ENCODE data around the gene ABLIM2. TPM values are rescaled to one million over a fixed set of nuclear protein-coding genes. Genes with fewer than 3 reads are reported as not detected.

ABLIM2 gene
- total RNA-seq, 2 donors from 2014 or later: 0.34 to 0.60 TPM

- Mint-ChIP-seq H3K9me3 (no peaks in the 10 kb centered on the region), H3K4me3 (no peak overlapping the region), H3K27ac (no peak overlapping the region), H3K27me3 (ENCODE audit: low read depth) (peaks cover 7% of the 10 kb centered on the region), H3K36me3 (ENCODE audit: insufficient read depth in 2 of 2) (no peaks in the 10 kb centered on the region), H3K4me1 (ENCODE audit: low read depth) (peaks cover 9% of the 10 kb centered on the region)
- ATAC-seq (replicated peaks in 1 of 2) (no peak), DNase-seq (no peak)
These were observed 119.8 kb downstream of the ABLIM2 start for GRCh38 chr4:8038719-8039251.

GRCh38 chr4:8038083-8038482 lies 120.5 kb downstream of the ABLIM2 start:
- H3K27ac Mint-ChIP-seq: no peak overlapping the region
- no peak for ATAC-seq (replicated peaks in 1 of 2)
- H3K4me3 Mint-ChIP-seq: no peak overlapping the region
- no peak for DNase-seq
- H3K36me3 Mint-ChIP-seq (ENCODE audit: insufficient read depth in 2 of 2): no peaks in the 10 kb centered on the region
- peaks cover 9% of the 10 kb centered on the region for H3K4me1 Mint-ChIP-seq (ENCODE audit: low read depth)
- no peaks in the 10 kb centered on the region for H3K9me3 Mint-ChIP-seq
- peaks cover 7% of the 10 kb centered on the region for H3K27me3 Mint-ChIP-seq (ENCODE audit: low read depth)

- H3K9me3 Mint-ChIP-seq: no peaks in the 10 kb centered on the region
- H3K4me1 Mint-ChIP-seq (ENCODE audit: low read depth): peaks cover 9% of the 10 kb centered on the region
- peaks cover 7% of the 10 kb centered on the region for H3K27me3 Mint-ChIP-seq (ENCODE audit: low read depth)
- DNase-seq: no peak
- H3K27ac Mint-ChIP-seq: no peak overlapping the region
- no peak for ATAC-seq (replicated peaks in 1 of 2)
- H3K36me3 Mint-ChIP-seq (ENCODE audit: insufficient read depth in 2 of 2): no peaks in the 10 kb centered on the region
- no peak overlapping the region for H3K4me3 Mint-ChIP-seq
These were observed 121.4 kb downstream of the ABLIM2 start for GRCh38 chr4:8037150-8037769.

GRCh38 chr4:8035371-8035780 lies 123.2 kb downstream of the ABLIM2 start:
- no peaks in the 10 kb centered on the region for H3K36me3 Mint-ChIP-seq (ENCODE audit: insufficient read depth in 2 of 2)
- no peak for ATAC-seq (replicated peaks in 1 of 2)

GRCh38 chr4:8033829-8034528 lies 124.6 kb downstream of the ABLIM2 start:
- no peak overlapping the region for H3K4me3 Mint-ChIP-seq
- ATAC-seq (replicated peaks in 1 of 2): no peak
- no peaks in the 10 kb centered on the region for H3K9me3 Mint-ChIP-seq
- DNase-seq: no peak
- peaks cover 9% of the 10 kb centered on the region for H3K4me1 Mint-ChIP-seq (ENCODE audit: low read depth)
- no peaks in the 10 kb centered on the region for H3K36me3 Mint-ChIP-seq (ENCODE audit: insufficient read depth in 2 of 2)
- H3K27ac Mint-ChIP-seq: no peak overlapping the region
- H3K27me3 Mint-ChIP-seq (ENCODE audit: low read depth): peaks cover under 1% of the 10 kb centered on the region

More at GRCh38 chr4:8035371-8035780, 123.2 kb downstream of the ABLIM2 start:
- Mint-ChIP-seq H3K9me3 (no peaks in the 10 kb centered on the region), H3K4me1 (ENCODE audit: low read depth) (peaks cover 9% of the 10 kb centered on the region), H3K27me3 (ENCODE audit: low read depth) (peaks cover 7% of the 10 kb centered on the region), H3K27ac (no peak overlapping the region), H3K4me3 (no peak overlapping the region)
- no peak for DNase-seq

- Mint-ChIP-seq H3K4me3 (no peak overlapping the region), H3K4me1 (ENCODE audit: low read depth) (peaks cover 9% of the 10 kb centered on the region), H3K27me3 (ENCODE audit: low read depth) (no peaks in the 10 kb centered on the region), H3K27ac (no peak overlapping the region), H3K9me3 (no peaks in the 10 kb centered on the region), H3K36me3 (ENCODE audit: insufficient read depth in 2 of 2) (no peaks in the 10 kb centered on the region)
- DNase-seq (no peak), ATAC-seq (replicated peaks in 1 of 2) (no peak)
These were observed 125.4 kb downstream of the ABLIM2 start for GRCh38 chr4:8033067-8033755.

GRCh38 chr4:8032381-8032780 lies 126.2 kb downstream of the ABLIM2 start:
- Mint-ChIP-seq H3K27me3 (ENCODE audit: low read depth) (no peaks in the 10 kb centered on the region), H3K27ac (no peak overlapping the region), H3K4me3 (no peak overlapping the region), H3K9me3 (no peaks in the 10 kb centered on the region), H3K36me3 (ENCODE audit: insufficient read depth in 2 of 2) (no peaks in the 10 kb centered on the region), H3K4me1 (ENCODE audit: low read depth) (peaks cover 9% of the 10 kb centered on the region)
- DNase-seq (no peak), ATAC-seq (replicated peaks in 1 of 2) (no peak)

GRCh38 chr4:8030121-8030781 lies 128.4 kb downstream of the ABLIM2 start:
- Mint-ChIP-seq H3K4me3 (no peak overlapping the region), H3K4me1 (ENCODE audit: low read depth) (peaks cover 4% of the 10 kb centered on the region), H3K9me3 (no peaks in the 10 kb centered on the region), H3K27me3 (ENCODE audit: low read depth) (no peaks in the 10 kb centered on the region), H3K27ac (no peak overlapping the region), H3K36me3 (ENCODE audit: insufficient read depth in 2 of 2) (no peaks in the 10 kb centered on the region)
- DNase-seq (no peak), ATAC-seq (replicated peaks in 1 of 2) (no peak)

GRCh38 chr4:8029689-8030088 lies 128.9 kb downstream of the ABLIM2 start:
- H3K27ac Mint-ChIP-seq: no peak overlapping the region
- no peak overlapping the region for H3K4me3 Mint-ChIP-seq
- no peaks in the 10 kb centered on the region for H3K9me3 Mint-ChIP-seq
- no peaks in the 10 kb centered on the region for H3K36me3 Mint-ChIP-seq (ENCODE audit: insufficient read depth in 2 of 2)
- DNase-seq: no peak
- no peaks in the 10 kb centered on the region for H3K4me1 Mint-ChIP-seq (ENCODE audit: low read depth)
- no peaks in the 10 kb centered on the region for H3K27me3 Mint-ChIP-seq (ENCODE audit: low read depth)
- no peak for ATAC-seq (replicated peaks in 1 of 2)

- ATAC-seq (replicated peaks in 1 of 2): no peak
- no peaks in the 10 kb centered on the region for H3K36me3 Mint-ChIP-seq (ENCODE audit: insufficient read depth in 2 of 2)
- H3K27ac Mint-ChIP-seq: no peak overlapping the region
- DNase-seq: no peak
- H3K27me3 Mint-ChIP-seq (ENCODE audit: low read depth): no peaks in the 10 kb centered on the region
- H3K4me3 Mint-ChIP-seq: no peak overlapping the region
- no peaks in the 10 kb centered on the region for H3K4me1 Mint-ChIP-seq (ENCODE audit: low read depth)
- no peaks in the 10 kb centered on the region for H3K9me3 Mint-ChIP-seq
These were observed 129.6 kb downstream of the ABLIM2 start for GRCh38 chr4:8028884-8029568.

- ATAC-seq (replicated peaks in 1 of 2) (no peak), DNase-seq (no peak)
- H3K4me3 Mint-ChIP-seq: no peak overlapping the region
- no peaks in the 10 kb centered on the region for H3K4me1 Mint-ChIP-seq (ENCODE audit: low read depth)
- H3K27me3 Mint-ChIP-seq (ENCODE audit: low read depth): no peaks in the 10 kb centered on the region
- no peak overlapping the region for H3K27ac Mint-ChIP-seq
- no peaks in the 10 kb centered on the region for H3K9me3 Mint-ChIP-seq
- no peaks in the 10 kb centered on the region for H3K36me3 Mint-ChIP-seq (ENCODE audit: insufficient read depth in 2 of 2)
These were observed 130.2 kb downstream of the ABLIM2 start for GRCh38 chr4:8028368-8028767.

- ATAC-seq (replicated peaks in 1 of 2) (no peak), DNase-seq (no peak)
- H3K27ac Mint-ChIP-seq: no peak overlapping the region
- H3K4me3 Mint-ChIP-seq: no peak overlapping the region
- H3K36me3 Mint-ChIP-seq (ENCODE audit: insufficient read depth in 2 of 2): no peaks in the 10 kb centered on the region
- no peaks in the 10 kb centered on the region for H3K27me3 Mint-ChIP-seq (ENCODE audit: low read depth)
- no peaks in the 10 kb centered on the region for H3K9me3 Mint-ChIP-seq
- H3K4me1 Mint-ChIP-seq (ENCODE audit: low read depth): no peaks in the 10 kb centered on the region
These were observed 132.2 kb downstream of the ABLIM2 start for GRCh38 chr4:8026453-8026852.

All from activated T-cell treated with anti-CD3 and anti-CD28 coated beads, Interleukin-2, amount 50 U/mL, for 72 hours (primary cell).